ENCODE measurements around the gene SPATS2. TPM values are rescaled to one million over a fixed set of nuclear protein-coding genes. Genes with fewer than 3 reads are reported as not detected.

Gene SPATS2
- total and polyA plus RNA-seq, 2 of the 4 experiments (the other 2 are of a cell fraction), result 50.6 to 63.3 TPM

- TF ChIP-seq SMC3 (IDR thresholded peaks at IDR 0.05; ENCODE audit: low read depth, low read length), result no peak
- no peak for TF ChIP-seq RCOR1 (IDR thresholded peaks at IDR 0.05; ENCODE audit: insufficient replicate concordance, low read length)
Measured at GRCh38 chr12:49366096-49366651, 1.1 kb upstream of the SPATS2 start (continued).

- dilution Hi-C loops (cut with HindIII; ENCODE audit: low sequenced_read_pairs, unreplicated experiment), result loop anchor here (25.0 kb wide), 1 partner anchor 145 kb away; no protein-coding TSS in a partner anchor
- H4K8ac ChIP-seq (ENCODE audit: low read depth in 2 of 2, low read length in 2 of 2), result peak overlapping the region; percentile 85 to 94
- peak overlapping the region; percentile 95 for H3K9ac ChIP-seq (ENCODE audit: low read depth, low read length)
- H2AK9ac ChIP-seq (replicated peaks; ENCODE audit: low read depth, low read length, poor library complexity), result peak overlapping the region; percentile 88
- H3K9me3 ChIP-seq (ENCODE audit: control insufficient read depth, insufficient read depth, low read length), result no peaks in the 10 kb centered on the region
- ATAC-seq (ENCODE audit: low read depth) (peak; percentile 93), DNase-seq (peak; percentile 94)
- H3K9me1 ChIP-seq (ENCODE audit: insufficient read depth, low read length), result peaks cover 4% of the 10 kb centered on the region; the same call in 1 of the 2 replicates
- ChIA-PET POLR2A (ENCODE audit: unreplicated experiment) (interaction anchor here (0.7 kb wide), 1 partner anchor 147 kb away, joined by 7 read pairs; no protein-coding TSS in a partner anchor), CTCF (interaction anchor here (0.5 to 2.1 kb wide), 9 partner anchors 8 to 867 kb away, joined by 3 to 10 read pairs (median 3); no protein-coding TSS in a partner anchor)
- H2BK5ac ChIP-seq (ENCODE audit: low read depth, low read length, poor library complexity, severe bottlenecking), result peak overlapping the region; percentile 85
- no TSS peak for BruUV-seq (replicated peaks)
- H3K4me2 ChIP-seq (ENCODE audit: low read depth, low read length), result peak overlapping the region; percentile 76
- H2AK5ac ChIP-seq (ENCODE audit: low read depth, low read length), result no peak overlapping the region
- peak overlapping the region; percentile 31; the same call in 1 of the 2 replicates for H4K5ac ChIP-seq (ENCODE audit: low read depth, low read length)
- H2AFZ ChIP-seq (replicated peaks; ENCODE audit: low read length, poor library complexity), result peak overlapping the region; percentile 98
- H3K27ac ChIP-seq (ENCODE audit: insufficient read depth, low read length), result peak overlapping the region; percentile 91
- peaks cover 19% of the 10 kb centered on the region for H4K20me1 ChIP-seq (ENCODE audit: insufficient read depth, low read length)
- H3K23ac ChIP-seq (ENCODE audit: low read depth, low read length), result peak overlapping the region; percentile 78
- peak overlapping the region; percentile 81 for H4K91ac ChIP-seq (ENCODE audit: insufficient read depth, low read depth, low read length)
- H2BK120ac ChIP-seq (ENCODE audit: low read depth, low read length), result peak overlapping the region; percentile 90
- H3K18ac ChIP-seq (ENCODE audit: low read depth, low read length), result peak overlapping the region; percentile 74
- peaks cover 3 to 34% of the 10 kb centered on the region in 2 experiments; a peak in 2 of 4 replicates for H3K79me1 ChIP-seq (ENCODE audit: low read depth in 1 of 2, low read length in 2 of 2)
- H3K4me3 ChIP-seq (ENCODE audit: insufficient read depth, low read depth, low read length), result peak overlapping the region; percentile 74
- peak overlapping the region; percentile 89 for H3K56ac ChIP-seq (ENCODE audit: extremely low read depth, insufficient read depth, low read length)
- H2BK15ac ChIP-seq (ENCODE audit: low read depth, low read length), result 0 out of 3 replicates have a peak overlapping the region, but pooled peaks have one; percentile 27
- H3K4ac ChIP-seq (ENCODE audit: low read depth, low read length), result peak overlapping the region; percentile 92
- H2BK20ac ChIP-seq (ENCODE audit: low read depth, low read length), result no peak overlapping the region
- H3K27me3 ChIP-seq (ENCODE audit: control insufficient read depth, insufficient read depth, low read length), result no peaks in the 10 kb centered on the region
- H3K36me3 ChIP-seq (ENCODE audit: control insufficient read depth, insufficient read depth, low read length), result peaks cover 2% of the 10 kb centered on the region; the same call in 1 of the 2 replicates
- intact Hi-C loops (cut with micrococcal nuclease), result loop anchor here (1.0 kb wide), 1 partner anchor 201 kb away; the partner anchor contains the start of gene MCRS1
- peak overlapping the region; percentile 84 for H3K14ac ChIP-seq (replicated peaks; ENCODE audit: low read depth, low read length)
- in situ Hi-C loops (cut with MboI; ENCODE audit: low sequenced_read_pairs), result no loop called here
- WGBS, 2 experiments (ENCODE audit: extremely low coverage in 2 of 2, insufficient read length in 1 of 2), result 0% methylated on average over 16 of the region's 97 CpGs; no CpG with 5 or more reads in 1 of the 2 experiments
- H3K4me1 ChIP-seq (ENCODE audit: control insufficient read depth, insufficient read depth, low read length), result peaks cover 6% of the 10 kb centered on the region; the same call in 1 of the 2 replicates
- TF ChIP-seq CHD1 (IDR thresholded peaks at IDR 0.05; ENCODE audit: low read depth, low read length), result peak; percentile 62; the same call in 1 of the 2 replicates
- no peak for TF ChIP-seq RFX5 (IDR thresholded peaks at IDR 0.05; ENCODE audit: low read depth, low read length)
- TF ChIP-seq POLR2A (IDR thresholded peaks at IDR 0.05; ENCODE audit: low read depth, low read length), result peak; percentile 82; the same call in 1 of the 2 replicates
- no peak for TF ChIP-seq SMC3 (IDR thresholded peaks at IDR 0.05; ENCODE audit: low read depth, low read length)
- TF ChIP-seq RAD21 (IDR thresholded peaks at IDR 0.05; ENCODE audit: low read length), result peak; percentile 13; the same call in 1 of the 2 replicates
- no peak for TF ChIP-seq NFE2L2 (IDR thresholded peaks at IDR 0.05; ENCODE audit: low read depth, low read length)
- peak; percentile 79; the same call in 1 of the 2 replicates for TF ChIP-seq MAZ (IDR thresholded peaks at IDR 0.05; ENCODE audit: borderline replicate concordance, low read depth, low read length)
- TF ChIP-seq CTCF (conservative IDR thresholded peaks at IDR 0.05; ENCODE audit: low read depth, low read length), result peak; percentile 29; the same call in 1 of the 2 replicates
- no peak for TF ChIP-seq BHLHE40 (IDR thresholded peaks at IDR 0.05; ENCODE audit: low read depth, low read length)
- peak; percentile 50; the same call in 1 of the 2 replicates for TF ChIP-seq MXI1 (IDR thresholded peaks at IDR 0.05; ENCODE audit: borderline replicate concordance, low read depth, low read length)
- no peak for TF ChIP-seq FOS (IDR thresholded peaks at IDR 0.05; ENCODE audit: low read depth, low read length)
- TF ChIP-seq CEBPB (IDR thresholded peaks at IDR 0.05; ENCODE audit: low read depth, low read length), result peak; percentile 32; the same call in 1 of the 2 replicates
Measured at GRCh38 chr12:49366652-49367380, 446 bp upstream of the SPATS2 start.

Measured in IMR-90 (cell line).